ENCODE results near the gene RIPOR1.

DNA sequence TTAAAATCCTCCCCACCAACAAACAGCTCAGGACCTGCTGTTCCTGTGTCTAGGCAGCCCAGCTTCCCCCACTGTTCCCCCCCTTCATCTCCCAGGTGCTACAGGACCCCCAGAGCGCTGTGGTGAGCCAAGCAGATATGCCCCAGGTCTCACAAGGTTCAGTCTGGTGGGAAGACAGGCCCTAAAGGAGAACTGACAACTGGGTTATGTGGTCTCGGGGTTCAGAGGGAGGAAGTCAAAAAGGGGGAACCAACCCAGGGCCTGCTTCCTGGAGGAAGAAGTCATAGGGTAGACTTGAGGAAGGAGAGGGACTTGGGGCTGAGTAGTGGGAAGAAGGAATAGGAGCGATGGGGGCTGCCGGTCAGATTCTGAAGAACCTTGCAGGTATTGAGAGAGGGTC lies 2.6 kb downstream of the RIPOR1 start:
- TF ChIP-seq, protein P1, sequence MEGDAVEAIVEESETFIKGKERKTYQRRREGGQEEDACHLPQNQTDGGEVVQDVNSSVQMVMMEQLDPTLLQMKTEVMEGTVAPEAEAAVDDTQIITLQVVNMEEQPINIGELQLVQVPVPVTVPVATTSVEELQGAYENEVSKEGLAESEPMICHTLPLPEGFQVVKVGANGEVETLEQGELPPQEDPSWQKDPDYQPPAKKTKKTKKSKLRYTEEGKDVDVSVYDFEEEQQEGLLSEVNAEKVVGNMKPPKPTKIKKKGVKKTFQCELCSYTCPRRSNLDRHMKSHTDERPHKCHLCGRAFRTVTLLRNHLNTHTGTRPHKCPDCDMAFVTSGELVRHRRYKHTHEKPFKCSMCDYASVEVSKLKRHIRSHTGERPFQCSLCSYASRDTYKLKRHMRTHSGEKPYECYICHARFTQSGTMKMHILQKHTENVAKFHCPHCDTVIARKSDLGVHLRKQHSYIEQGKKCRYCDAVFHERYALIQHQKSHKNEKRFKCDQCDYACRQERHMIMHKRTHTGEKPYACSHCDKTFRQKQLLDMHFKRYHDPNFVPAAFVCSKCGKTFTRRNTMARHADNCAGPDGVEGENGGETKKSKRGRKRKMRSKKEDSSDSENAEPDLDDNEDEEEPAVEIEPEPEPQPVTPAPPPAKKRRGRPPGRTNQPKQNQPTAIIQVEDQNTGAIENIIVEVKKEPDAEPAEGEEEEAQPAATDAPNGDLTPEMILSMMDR (conservative IDR thresholded peaks at IDR 0.05), result no peak
- no peak for TF ChIP-seq ZFX (IDR thresholded peaks at IDR 0.05)
